ENCODE measurements around the gene PDZK1IP1. TPM values are rescaled to one million over a fixed set of nuclear protein-coding genes. Genes with fewer than 3 reads are reported as not detected.

The PDZK1IP1 gene
- total RNA-seq (2022) (17.9 and 19.6 TPM in 2 replicates), Bru-seq, nascent RNA (percentile 32 among the genes with signal in this experiment), BruChase-seq, experiment 1, labeled RNA remaining after a 6-hour chase (percentile 47 among the genes with signal in this experiment), BruChase-seq, experiment 2, labeled RNA remaining after a 2-hour chase (percentile 46 among the genes with signal in this experiment)
- long read RNA-seq, transcript PDZK1IP1-201 (4 exons, 846 nt): major isoform, 11 of 29 reads
- long read RNA-seq, partial matches to known transcripts: 0 of 29 reads
- long read RNA-seq, other reads (novel, unspliced or antisense): 17 of 29 reads

GRCh38 chr1:47189844-47190508, at the start of gene PDZK1IP1:
Gene PDZK1IP1 (minus strand): TSS chr1:47190036. CDS start chr1:47189932, 104 bp downstream.
- DNase-seq (ENCODE audit: unreplicated experiment): peak; percentile 99
- peak within 1 kb of the TSS; percentile 93 for H3K4me3 Mint-ChIP-seq (ENCODE audit: unreplicated experiment)
- no peaks in the 10 kb centered on the region for H3K36me3 Mint-ChIP-seq (ENCODE audit: insufficient read depth, unreplicated experiment)
- no peaks in the 10 kb centered on the region for H3K9me3 Mint-ChIP-seq (ENCODE audit: unreplicated experiment)
- peak within 1 kb of the TSS; percentile 92 for H3K27ac Mint-ChIP-seq (ENCODE audit: low read depth, unreplicated experiment)
- no peak for TF ChIP-seq CTCF (IDR thresholded peaks at IDR 0.05; ENCODE audit: unreplicated experiment)
- intact Hi-C loops (cut with micrococcal nuclease): loop anchor here (5.0 kb wide), 2 partner anchors 142 to 232 kb away; partner anchors contain the start of gene CMPK1
- H3K27me3 Mint-ChIP-seq (ENCODE audit: insufficient read depth, unreplicated experiment): no peaks in the 10 kb centered on the region
- CTCF ChIA-PET: interaction anchor here (0.7 to 6.9 kb wide), 13 partner anchors 9 to 548 kb away, joined by 3 to 212 read pairs (median 7); partner anchors contain the start of gene CMPK1
- peaks cover 33% of the 10 kb centered on the region for H3K4me1 Mint-ChIP-seq (ENCODE audit: insufficient read depth, unreplicated experiment)
- POLR2A ChIA-PET: interaction anchor here (0.5 to 5.1 kb wide), 24 partner anchors 9 to 873 kb away, joined by 3 to 82 read pairs (median 3); partner anchors contain the start of genes CMPK1 and STIL
- TSS peak; percentile 59 for BruUV-seq (replicated peaks)

GRCh38 chr1:47238935-47239592, 49.2 kb upstream of the PDZK1IP1 start:
- Mint-ChIP-seq H3K27me3 (ENCODE audit: insufficient read depth, unreplicated experiment) (no peaks in the 10 kb centered on the region), H3K4me3 (ENCODE audit: unreplicated experiment) (no peak overlapping the region), H3K36me3 (ENCODE audit: insufficient read depth, unreplicated experiment) (no peaks in the 10 kb centered on the region), H3K9me3 (ENCODE audit: unreplicated experiment) (no peaks in the 10 kb centered on the region), H3K27ac (ENCODE audit: low read depth, unreplicated experiment) (no peak overlapping the region), H3K4me1 (ENCODE audit: insufficient read depth, unreplicated experiment) (peaks cover 6% of the 10 kb centered on the region)
- POLR2A ChIA-PET: no interaction called here
- BruUV-seq (replicated peaks): no TSS peak
- no peak for TF ChIP-seq CTCF (IDR thresholded peaks at IDR 0.05; ENCODE audit: unreplicated experiment)
- CTCF ChIA-PET: interaction anchor here (1.1 to 1.6 kb wide), 4 partner anchors 24 to 60 kb away, joined by 3 to 10 read pairs (median 4); no protein-coding TSS in a partner anchor
- DNase-seq (ENCODE audit: unreplicated experiment): no peak
- intact Hi-C loops (cut with micrococcal nuclease): no loop called here

GRCh38 chr1:47235806-47236205, 46.0 kb upstream of the PDZK1IP1 start:
- ChIA-PET CTCF (interaction anchor here (0.6 to 1.5 kb wide), 3 partner anchors 15 to 1059 kb away, joined by 3 to 5 read pairs (median 3); no protein-coding TSS in a partner anchor), POLR2A (no interaction called here)
- Mint-ChIP-seq H3K4me1 (ENCODE audit: insufficient read depth, unreplicated experiment) (peaks cover 6% of the 10 kb centered on the region), H3K27ac (ENCODE audit: low read depth, unreplicated experiment) (no peak overlapping the region), H3K27me3 (ENCODE audit: insufficient read depth, unreplicated experiment) (peaks cover 29% of the 10 kb centered on the region), H3K4me3 (ENCODE audit: unreplicated experiment) (no peak overlapping the region), H3K36me3 (ENCODE audit: insufficient read depth, unreplicated experiment) (no peaks in the 10 kb centered on the region), H3K9me3 (ENCODE audit: unreplicated experiment) (no peaks in the 10 kb centered on the region)
- no peak for TF ChIP-seq CTCF (IDR thresholded peaks at IDR 0.05; ENCODE audit: unreplicated experiment)
- intact Hi-C loops (cut with micrococcal nuclease): no loop called here
- no peak for DNase-seq (ENCODE audit: unreplicated experiment)
- BruUV-seq (replicated peaks): no TSS peak

- CTCF ChIA-PET: interaction anchor here (1.0 to 1.5 kb wide), 3 partner anchors 17 to 42 kb away, joined by 3 to 5 read pairs (median 4); no protein-coding TSS in a partner anchor
- Mint-ChIP-seq H3K9me3 (ENCODE audit: unreplicated experiment) (no peaks in the 10 kb centered on the region), H3K27ac (ENCODE audit: low read depth, unreplicated experiment) (no peak overlapping the region), H3K27me3 (ENCODE audit: insufficient read depth, unreplicated experiment) (peaks cover 35% of the 10 kb centered on the region), H3K4me3 (ENCODE audit: unreplicated experiment) (no peak overlapping the region), H3K4me1 (ENCODE audit: insufficient read depth, unreplicated experiment) (peaks cover 6% of the 10 kb centered on the region), H3K36me3 (ENCODE audit: insufficient read depth, unreplicated experiment) (no peaks in the 10 kb centered on the region)
- TF ChIP-seq CTCF (IDR thresholded peaks at IDR 0.05; ENCODE audit: unreplicated experiment): no peak
- DNase-seq (ENCODE audit: unreplicated experiment): no peak
- POLR2A ChIA-PET: no interaction called here
- intact Hi-C loops (cut with micrococcal nuclease): no loop called here
- BruUV-seq (replicated peaks): no TSS peak
These were observed 45.4 kb upstream of the PDZK1IP1 start for GRCh38 chr1:47235241-47235681.

All from MCF 10A (cell line).